NOMO-1 treated with dmso at 0.1 percent for 144 hours (cell line): ENCODE measurements around the gene ADAM8.

Source experiments
- DNase-seq: peaks from one replicate; lab custom pipeline; 2025; ENCODE audit not compliant: unreplicated experiment; lab: John Stamatoyannopoulos, UW

Gene ADAM8

GRCh38 chr10:133282846-133283390 is 6.2 kb upstream of the ADAM8 start:
- DNase-seq: no peak

GRCh38 chr10:133281628-133282372 is 5.1 kb upstream of the ADAM8 start:
- DNase-seq: no peak

GRCh38 chr10:133281084-133281483 is 4.4 kb upstream of the ADAM8 start:
- no peak for DNase-seq

GRCh38 chr10:133280391-133281059 is 3.9 kb upstream of the ADAM8 start:
- DNase-seq: no peak

GRCh38 chr10:133279326-133280226 is 2.9 kb upstream of the ADAM8 start:
- peak; percentile 57 for DNase-seq

- DNase-seq: peak; percentile 92
Observed at GRCh38 chr10:133278577-133279265, 2.1 kb upstream of the ADAM8 start.

- DNase-seq: no peak
Observed at GRCh38 chr10:133277993-133278576, 1.4 kb upstream of the ADAM8 start.

GRCh38 chr10:133277277-133277992 is 767 bp upstream of the ADAM8 start:
- no peak for DNase-seq

- DNase-seq: no peak
Observed at GRCh38 chr10:133276100-133276434, 601 bp downstream of the ADAM8 start.

GRCh38 chr10:133275684-133276092 is 980 bp downstream of the ADAM8 start:
- DNase-seq: no peak

GRCh38 chr10:133274751-133275683 is 1.7 kb downstream of the ADAM8 start:
- DNase-seq: peak; percentile 22

GRCh38 chr10:133273534-133274143 is 3.0 kb downstream of the ADAM8 start:
- no peak for DNase-seq

GRCh38 chr10:133272964-133273420 is 3.7 kb downstream of the ADAM8 start:
- DNase-seq: no peak

- DNase-seq: no peak
Observed at GRCh38 chr10:133272301-133272963, 4.2 kb downstream of the ADAM8 start.

- DNase-seq: no peak
Observed at GRCh38 chr10:133271521-133272300, 5.0 kb downstream of the ADAM8 start.

GRCh38 chr10:133270773-133271297 is 5.8 kb downstream of the ADAM8 start:
- DNase-seq: no peak

GRCh38 chr10:133270204-133270603 is 6.5 kb downstream of the ADAM8 start:
- DNase-seq: no peak
